ENCODE measurements around the gene LRRC66.

DNA sequence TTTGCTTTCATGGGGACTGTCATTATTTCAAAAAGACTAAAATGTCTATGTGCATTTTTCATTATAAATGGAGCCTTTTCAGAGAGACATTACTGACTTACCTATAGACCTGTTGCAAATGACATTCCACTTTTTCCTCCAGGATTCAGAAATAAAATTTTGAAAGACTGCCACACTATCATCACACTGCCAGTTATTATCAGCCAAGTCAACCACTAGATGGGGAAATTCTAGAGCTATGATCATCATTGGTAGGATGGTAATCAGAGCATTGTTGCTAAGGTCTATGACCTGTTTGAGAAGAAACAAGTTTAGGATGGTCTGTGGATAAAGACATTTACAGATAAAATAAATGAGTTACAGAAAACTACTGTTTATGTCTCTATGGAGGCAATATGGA is 22.5 kb downstream of the LRRC66 start:
- TF ChIP-seq POLR2AphosphoS5 (IDR thresholded peaks at IDR 0.05; ENCODE audit: low read depth, low read length), result no peak
- TF ChIP-seq CHD2 (IDR thresholded peaks at IDR 0.05; ENCODE audit: low read length), result no peak
- no peak for TF ChIP-seq RFX5 (IDR thresholded peaks at IDR 0.05; ENCODE audit: borderline replicate concordance, low read depth, low read length)
- TF ChIP-seq RAD21 (IDR thresholded peaks at IDR 0.05 in 1 of 2, conservative IDR thresholded peaks at IDR 0.05 in 1 of 2; ENCODE audit: low read depth in 2 of 2, low read length in 2 of 2), result no peak
- TF ChIP-seq, protein P1, sequence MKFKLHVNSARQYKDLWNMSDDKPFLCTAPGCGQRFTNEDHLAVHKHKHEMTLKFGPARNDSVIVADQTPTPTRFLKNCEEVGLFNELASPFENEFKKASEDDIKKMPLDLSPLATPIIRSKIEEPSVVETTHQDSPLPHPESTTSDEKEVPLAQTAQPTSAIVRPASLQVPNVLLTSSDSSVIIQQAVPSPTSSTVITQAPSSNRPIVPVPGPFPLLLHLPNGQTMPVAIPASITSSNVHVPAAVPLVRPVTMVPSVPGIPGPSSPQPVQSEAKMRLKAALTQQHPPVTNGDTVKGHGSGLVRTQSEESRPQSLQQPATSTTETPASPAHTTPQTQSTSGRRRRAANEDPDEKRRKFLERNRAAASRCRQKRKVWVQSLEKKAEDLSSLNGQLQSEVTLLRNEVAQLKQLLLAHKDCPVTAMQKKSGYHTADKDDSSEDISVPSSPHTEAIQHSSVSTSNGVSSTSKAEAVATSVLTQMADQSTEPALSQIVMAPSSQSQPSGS (IDR thresholded peaks at IDR 0.05; ENCODE audit: low read length), result no peak
- TF ChIP-seq SP2 (IDR thresholded peaks at IDR 0.05; ENCODE audit: low read length), result no peak
- TF ChIP-seq TAF1 (IDR thresholded peaks at IDR 0.05; ENCODE audit: low read depth, low read length), result no peak
- no peak for TF ChIP-seq POLR2A (IDR thresholded peaks at IDR 0.05; ENCODE audit: control extremely low read depth in 1 of 2, low read depth in 2 of 2, low read length in 2 of 2)
- TF ChIP-seq CREB1 (IDR thresholded peaks at IDR 0.05), result no peak
